ENCODE measurements around the gene CD40.
A peak's percentile ranks its signal among the peaks of the same experiment; 100 is the strongest.

The CD40 gene

GRCh38 chr20:46117704-46118467 is at the start of gene CD40:
CD40 (plus strand) TSS chr20:46118314; CDS start chr20:46118344, 30 bp downstream.
- no peak within 1 kb of the TSS for H2AFZ ChIP-seq (ENCODE audit: low read depth, low read length)
- no peaks in the 10 kb centered on the region for H3K36me3 ChIP-seq (ENCODE audit: insufficient read depth, low read length)
- H3K27me3 ChIP-seq (ENCODE audit: insufficient read depth, low read length, poor library complexity): peaks cover 3% of the 10 kb centered on the region
- DNase-seq (peak; percentile 26), ATAC-seq (ENCODE audit: insufficient read depth, low read depth) (0 out of 3 replicates have a peak, but pooled peaks have one; percentile 37)
- TF ChIP-seq, protein P1, sequence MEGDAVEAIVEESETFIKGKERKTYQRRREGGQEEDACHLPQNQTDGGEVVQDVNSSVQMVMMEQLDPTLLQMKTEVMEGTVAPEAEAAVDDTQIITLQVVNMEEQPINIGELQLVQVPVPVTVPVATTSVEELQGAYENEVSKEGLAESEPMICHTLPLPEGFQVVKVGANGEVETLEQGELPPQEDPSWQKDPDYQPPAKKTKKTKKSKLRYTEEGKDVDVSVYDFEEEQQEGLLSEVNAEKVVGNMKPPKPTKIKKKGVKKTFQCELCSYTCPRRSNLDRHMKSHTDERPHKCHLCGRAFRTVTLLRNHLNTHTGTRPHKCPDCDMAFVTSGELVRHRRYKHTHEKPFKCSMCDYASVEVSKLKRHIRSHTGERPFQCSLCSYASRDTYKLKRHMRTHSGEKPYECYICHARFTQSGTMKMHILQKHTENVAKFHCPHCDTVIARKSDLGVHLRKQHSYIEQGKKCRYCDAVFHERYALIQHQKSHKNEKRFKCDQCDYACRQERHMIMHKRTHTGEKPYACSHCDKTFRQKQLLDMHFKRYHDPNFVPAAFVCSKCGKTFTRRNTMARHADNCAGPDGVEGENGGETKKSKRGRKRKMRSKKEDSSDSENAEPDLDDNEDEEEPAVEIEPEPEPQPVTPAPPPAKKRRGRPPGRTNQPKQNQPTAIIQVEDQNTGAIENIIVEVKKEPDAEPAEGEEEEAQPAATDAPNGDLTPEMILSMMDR (IDR thresholded peaks at IDR 0.05; ENCODE audit: borderline replicate concordance, extremely low read depth, low read length, poor library complexity, severe bottlenecking): no peak
- TF ChIP-seq EZH2 (IDR thresholded peaks at IDR 0.05; ENCODE audit: borderline replicate concordance, low read depth, low read length, severe bottlenecking): no peak
- no peaks in the 10 kb centered on the region for H3K9me3 ChIP-seq (ENCODE audit: insufficient read depth, low read length, severe bottlenecking)
- no peak within 1 kb of the TSS for H3K4me2 ChIP-seq (ENCODE audit: insufficient read depth, low read length)
- H3K4me3 ChIP-seq (ENCODE audit: low read depth in 1 of 2, low read length in 2 of 2): no peak within 1 kb of the TSS
- H3K27ac ChIP-seq (ENCODE audit: low read length): no peak within 1 kb of the TSS
- no peak within 1 kb of the TSS for H3K9ac ChIP-seq (ENCODE audit: low read depth, low read length)
- peaks cover 3% of the 10 kb centered on the region; the same call in 1 of the 2 replicates for H4K20me1 ChIP-seq (ENCODE audit: insufficient read depth, low read length)
- no peaks in the 10 kb centered on the region for H3K79me2 ChIP-seq (ENCODE audit: insufficient read depth, low read length)
- H3K4me1 ChIP-seq (ENCODE audit: insufficient read depth, low read length): no peaks in the 10 kb centered on the region

- H3K9me3 ChIP-seq (ENCODE audit: insufficient read depth, low read length, severe bottlenecking): no peaks in the 10 kb centered on the region
- H3K79me2 ChIP-seq (ENCODE audit: insufficient read depth, low read length): peaks cover 42% of the 10 kb centered on the region
- no peak overlapping the region for H2AFZ ChIP-seq (ENCODE audit: low read depth, low read length)
- DNase-seq (no peak), ATAC-seq (ENCODE audit: insufficient read depth, low read depth) (no peak)
- no peak overlapping the region for H3K27ac ChIP-seq (ENCODE audit: low read length)
- no peaks in the 10 kb centered on the region for H3K27me3 ChIP-seq (ENCODE audit: insufficient read depth, low read length, poor library complexity)
- TF ChIP-seq, protein P1 (IDR thresholded peaks at IDR 0.05; ENCODE audit: borderline replicate concordance, extremely low read depth, low read length, poor library complexity, severe bottlenecking): no peak
- no peak for TF ChIP-seq EZH2 (IDR thresholded peaks at IDR 0.05; ENCODE audit: borderline replicate concordance, low read depth, low read length, severe bottlenecking)
- H3K4me2 ChIP-seq (ENCODE audit: insufficient read depth, low read length): no peak overlapping the region
- H3K4me1 ChIP-seq (ENCODE audit: insufficient read depth, low read length): no peaks in the 10 kb centered on the region
- H3K4me3 ChIP-seq (ENCODE audit: low read depth in 1 of 2, low read length in 2 of 2): no peak overlapping the region
- peaks cover 66% of the 10 kb centered on the region for H4K20me1 ChIP-seq (ENCODE audit: insufficient read depth, low read length)
- no peak overlapping the region for H3K9ac ChIP-seq (ENCODE audit: low read depth, low read length)
- H3K36me3 ChIP-seq (ENCODE audit: insufficient read depth, low read length): peaks cover 79% of the 10 kb centered on the region
Observed at GRCh38 chr20:46070215-46070900, 47.8 kb upstream of the CD40 start.

DNA sequence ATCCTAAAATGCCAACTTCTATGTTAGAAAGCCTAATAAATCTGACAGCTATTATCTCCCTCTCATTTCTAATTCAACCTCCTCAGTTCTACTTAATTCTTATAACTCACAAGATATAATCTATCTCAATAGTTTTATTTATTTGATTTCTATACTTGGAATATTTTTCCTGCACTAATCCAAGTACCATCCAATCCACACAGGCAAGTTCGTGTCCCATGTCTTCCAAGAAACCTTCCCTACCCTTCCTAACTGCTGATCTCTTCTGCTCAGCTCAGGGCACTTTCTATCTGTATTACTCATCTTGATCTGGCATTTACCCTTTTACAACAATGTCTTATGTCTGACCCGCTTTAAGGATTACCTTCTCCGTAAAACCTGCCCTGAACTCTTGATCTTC is 46.5 kb upstream of the CD40 start:
- Histone ChIP-seq H3K4me2 (ENCODE audit: insufficient read depth, low read length) (no peak overlapping the region), H4K20me1 (ENCODE audit: insufficient read depth, low read length) (peaks cover 66% of the 10 kb centered on the region), H3K4me1 (ENCODE audit: insufficient read depth, low read length) (no peaks in the 10 kb centered on the region), H3K27me3 (ENCODE audit: insufficient read depth, low read length, poor library complexity) (no peaks in the 10 kb centered on the region), H3K9me3 (ENCODE audit: insufficient read depth, low read length, severe bottlenecking) (no peaks in the 10 kb centered on the region), H3K36me3 (ENCODE audit: insufficient read depth, low read length) (peaks cover 76% of the 10 kb centered on the region), H3K79me2 (ENCODE audit: insufficient read depth, low read length) (peaks cover 52% of the 10 kb centered on the region), H3K4me3 (ENCODE audit: low read depth in 1 of 2, low read length in 2 of 2) (no peak overlapping the region), H3K9ac (ENCODE audit: low read depth, low read length) (no peak overlapping the region), H3K27ac (ENCODE audit: low read length) (no peak overlapping the region), H2AFZ (ENCODE audit: low read depth, low read length) (no peak overlapping the region)
- TF ChIP-seq, protein P1 (IDR thresholded peaks at IDR 0.05; ENCODE audit: borderline replicate concordance, extremely low read depth, low read length, poor library complexity, severe bottlenecking): no peak
- ATAC-seq (ENCODE audit: insufficient read depth, low read depth): no peak
- DNase-seq: no peak
